Measurements from ENCODE around the gene SLC25A53.

DNA sequence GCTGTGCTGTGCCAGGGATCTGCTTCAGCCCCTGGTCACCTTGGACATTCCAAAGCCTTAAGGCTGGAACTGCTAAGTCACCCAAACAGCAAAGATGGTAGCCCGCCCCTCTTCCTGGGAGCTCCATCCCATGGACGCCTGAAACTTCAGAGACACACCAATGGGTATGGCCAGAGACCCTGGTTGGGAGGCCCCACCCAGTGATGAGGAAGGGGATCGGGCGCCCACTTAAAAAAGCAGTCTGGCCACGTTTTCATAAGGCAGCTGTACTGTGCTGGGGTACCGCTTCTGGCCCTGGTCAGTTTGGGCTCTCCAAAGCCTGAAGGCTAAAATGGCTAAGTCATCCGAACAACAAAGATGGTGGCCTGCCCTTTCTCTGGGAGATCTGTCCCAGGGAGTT lies 71.3 kb downstream of the SLC25A53 start:
- no peak for TF ChIP-seq POLR2A (IDR thresholded peaks at IDR 0.05; ENCODE audit: low read depth)
- TF ChIP-seq, protein P1, sequence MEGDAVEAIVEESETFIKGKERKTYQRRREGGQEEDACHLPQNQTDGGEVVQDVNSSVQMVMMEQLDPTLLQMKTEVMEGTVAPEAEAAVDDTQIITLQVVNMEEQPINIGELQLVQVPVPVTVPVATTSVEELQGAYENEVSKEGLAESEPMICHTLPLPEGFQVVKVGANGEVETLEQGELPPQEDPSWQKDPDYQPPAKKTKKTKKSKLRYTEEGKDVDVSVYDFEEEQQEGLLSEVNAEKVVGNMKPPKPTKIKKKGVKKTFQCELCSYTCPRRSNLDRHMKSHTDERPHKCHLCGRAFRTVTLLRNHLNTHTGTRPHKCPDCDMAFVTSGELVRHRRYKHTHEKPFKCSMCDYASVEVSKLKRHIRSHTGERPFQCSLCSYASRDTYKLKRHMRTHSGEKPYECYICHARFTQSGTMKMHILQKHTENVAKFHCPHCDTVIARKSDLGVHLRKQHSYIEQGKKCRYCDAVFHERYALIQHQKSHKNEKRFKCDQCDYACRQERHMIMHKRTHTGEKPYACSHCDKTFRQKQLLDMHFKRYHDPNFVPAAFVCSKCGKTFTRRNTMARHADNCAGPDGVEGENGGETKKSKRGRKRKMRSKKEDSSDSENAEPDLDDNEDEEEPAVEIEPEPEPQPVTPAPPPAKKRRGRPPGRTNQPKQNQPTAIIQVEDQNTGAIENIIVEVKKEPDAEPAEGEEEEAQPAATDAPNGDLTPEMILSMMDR (IDR thresholded peaks at IDR 0.05): no peak
- no peak for TF ChIP-seq POLR2AphosphoS5 (IDR thresholded peaks at IDR 0.05)
- no peak for TF ChIP-seq EP300 (IDR thresholded peaks at IDR 0.05)
